ENCODE results near the gene ANKS1B. TPM values are rescaled to one million over a fixed set of nuclear protein-coding genes. Genes with fewer than 3 reads are reported as not detected.

The ANKS1B gene
- total and polyA plus RNA-seq, 2 of the 4 experiments (the other 2 are of a cell fraction): 0.17 to 0.18 TPM

DNA sequence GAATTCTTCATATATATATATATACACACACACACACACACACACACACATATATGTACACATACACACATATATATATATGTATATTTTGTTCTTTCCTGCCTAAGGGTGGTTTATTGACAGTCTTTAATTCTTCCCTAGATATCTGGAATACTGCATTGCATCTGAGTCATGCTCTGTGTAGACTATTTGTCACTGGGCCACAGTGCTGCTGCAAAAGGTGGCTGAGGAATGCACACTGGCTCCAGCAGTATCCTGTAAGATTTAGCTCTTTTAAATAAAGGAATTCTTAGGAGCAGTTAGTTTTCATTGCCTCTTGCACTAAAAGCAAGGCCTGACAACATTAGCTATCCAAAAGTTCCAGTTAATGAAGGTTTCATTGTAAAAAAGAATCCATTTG, 1138.8 kb downstream of the ANKS1B start:
- Histone ChIP-seq H4K20me1 (ENCODE audit: insufficient read depth, low read length) (no peaks in the 10 kb centered on the region), H3K36me3 (ENCODE audit: control insufficient read depth, insufficient read depth, low read length) (no peaks in the 10 kb centered on the region), H3K27ac (ENCODE audit: insufficient read depth, low read length) (no peak overlapping the region), H3K14ac (replicated peaks; ENCODE audit: low read depth, low read length) (no peak overlapping the region), H2AFZ (replicated peaks; ENCODE audit: low read length, poor library complexity) (no peak overlapping the region), H3K4ac (ENCODE audit: low read depth, low read length) (no peak overlapping the region), H2BK5ac (ENCODE audit: low read depth, low read length, poor library complexity, severe bottlenecking) (no peak overlapping the region), H2AK5ac (ENCODE audit: low read depth, low read length) (no peak overlapping the region), H3K23ac (ENCODE audit: low read depth, low read length) (no peak overlapping the region), H3K27me3 (ENCODE audit: control insufficient read depth, insufficient read depth, low read length) (no peaks in the 10 kb centered on the region), H3K9me1 (ENCODE audit: insufficient read depth, low read length) (no peaks in the 10 kb centered on the region), H2BK120ac (ENCODE audit: low read depth, low read length) (no peak overlapping the region), H2BK15ac (ENCODE audit: low read depth, low read length) (no peak overlapping the region), H3K9me3 (ENCODE audit: control insufficient read depth, insufficient read depth, low read length) (no peaks in the 10 kb centered on the region), H3K4me3 (ENCODE audit: insufficient read depth, low read depth, low read length) (no peak overlapping the region), H3K9ac (ENCODE audit: low read depth, low read length) (no peak overlapping the region), H4K91ac (ENCODE audit: insufficient read depth, low read depth, low read length) (no peak overlapping the region), H3K4me2 (ENCODE audit: low read depth, low read length) (no peak overlapping the region), H3K18ac (ENCODE audit: low read depth, low read length) (no peak overlapping the region), H4K8ac (ENCODE audit: low read depth in 2 of 2, low read length in 2 of 2) (no peak overlapping the region), H3K56ac (ENCODE audit: extremely low read depth, insufficient read depth, low read length) (no peak overlapping the region), H2BK20ac (ENCODE audit: low read depth, low read length) (no peak overlapping the region), H4K5ac (ENCODE audit: low read depth, low read length) (no peak overlapping the region), H2AK9ac (replicated peaks; ENCODE audit: low read depth, low read length, poor library complexity) (no peak overlapping the region), H3K4me1 (ENCODE audit: control insufficient read depth, insufficient read depth, low read length) (no peaks in the 10 kb centered on the region), H3K79me1 (ENCODE audit: low read depth in 1 of 2, low read length in 2 of 2) (no peaks in the 10 kb centered on the region)
- ChIA-PET CTCF (no interaction called here), POLR2A (ENCODE audit: unreplicated experiment) (no interaction called here)
- dilution Hi-C loops (cut with HindIII; ENCODE audit: low sequenced_read_pairs, unreplicated experiment) (no loop called here), in situ Hi-C loops (cut with MboI; ENCODE audit: low sequenced_read_pairs) (no loop called here), intact Hi-C loops (cut with micrococcal nuclease) (no loop called here)
- DNase-seq (no peak), ATAC-seq (ENCODE audit: low read depth) (no peak)
- TF ChIP-seq MAZ (IDR thresholded peaks at IDR 0.05; ENCODE audit: borderline replicate concordance, low read depth, low read length) (no peak), MXI1 (IDR thresholded peaks at IDR 0.05; ENCODE audit: borderline replicate concordance, low read depth, low read length) (no peak), SMC3 (IDR thresholded peaks at IDR 0.05; ENCODE audit: low read depth, low read length) (no peak), CHD1 (IDR thresholded peaks at IDR 0.05; ENCODE audit: low read depth, low read length) (no peak), POLR2A (IDR thresholded peaks at IDR 0.05; ENCODE audit: low read depth, low read length) (no peak), BHLHE40 (IDR thresholded peaks at IDR 0.05; ENCODE audit: low read depth, low read length) (no peak), RFX5 (IDR thresholded peaks at IDR 0.05; ENCODE audit: low read depth, low read length) (no peak), RAD21 (IDR thresholded peaks at IDR 0.05; ENCODE audit: low read length) (no peak), MAFK (IDR thresholded peaks at IDR 0.05; ENCODE audit: low read depth, low read length) (no peak), FOS (IDR thresholded peaks at IDR 0.05; ENCODE audit: low read depth, low read length) (no peak), NFE2L2 (IDR thresholded peaks at IDR 0.05; ENCODE audit: low read depth, low read length) (no peak), RCOR1 (IDR thresholded peaks at IDR 0.05; ENCODE audit: insufficient replicate concordance, low read length) (no peak), CEBPB (IDR thresholded peaks at IDR 0.05; ENCODE audit: low read depth, low read length) (no peak)
- TF ChIP-seq, protein P1, sequence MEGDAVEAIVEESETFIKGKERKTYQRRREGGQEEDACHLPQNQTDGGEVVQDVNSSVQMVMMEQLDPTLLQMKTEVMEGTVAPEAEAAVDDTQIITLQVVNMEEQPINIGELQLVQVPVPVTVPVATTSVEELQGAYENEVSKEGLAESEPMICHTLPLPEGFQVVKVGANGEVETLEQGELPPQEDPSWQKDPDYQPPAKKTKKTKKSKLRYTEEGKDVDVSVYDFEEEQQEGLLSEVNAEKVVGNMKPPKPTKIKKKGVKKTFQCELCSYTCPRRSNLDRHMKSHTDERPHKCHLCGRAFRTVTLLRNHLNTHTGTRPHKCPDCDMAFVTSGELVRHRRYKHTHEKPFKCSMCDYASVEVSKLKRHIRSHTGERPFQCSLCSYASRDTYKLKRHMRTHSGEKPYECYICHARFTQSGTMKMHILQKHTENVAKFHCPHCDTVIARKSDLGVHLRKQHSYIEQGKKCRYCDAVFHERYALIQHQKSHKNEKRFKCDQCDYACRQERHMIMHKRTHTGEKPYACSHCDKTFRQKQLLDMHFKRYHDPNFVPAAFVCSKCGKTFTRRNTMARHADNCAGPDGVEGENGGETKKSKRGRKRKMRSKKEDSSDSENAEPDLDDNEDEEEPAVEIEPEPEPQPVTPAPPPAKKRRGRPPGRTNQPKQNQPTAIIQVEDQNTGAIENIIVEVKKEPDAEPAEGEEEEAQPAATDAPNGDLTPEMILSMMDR (conservative IDR thresholded peaks at IDR 0.05; ENCODE audit: low read depth, low read length): no peak
- TF ChIP-seq, protein P2, sequence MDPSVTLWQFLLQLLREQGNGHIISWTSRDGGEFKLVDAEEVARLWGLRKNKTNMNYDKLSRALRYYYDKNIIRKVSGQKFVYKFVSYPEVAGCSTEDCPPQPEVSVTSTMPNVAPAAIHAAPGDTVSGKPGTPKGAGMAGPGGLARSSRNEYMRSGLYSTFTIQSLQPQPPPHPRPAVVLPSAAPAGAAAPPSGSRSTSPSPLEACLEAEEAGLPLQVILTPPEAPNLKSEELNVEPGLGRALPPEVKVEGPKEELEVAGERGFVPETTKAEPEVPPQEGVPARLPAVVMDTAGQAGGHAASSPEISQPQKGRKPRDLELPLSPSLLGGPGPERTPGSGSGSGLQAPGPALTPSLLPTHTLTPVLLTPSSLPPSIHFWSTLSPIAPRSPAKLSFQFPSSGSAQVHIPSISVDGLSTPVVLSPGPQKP (IDR thresholded peaks at IDR 0.05; ENCODE audit: borderline replicate concordance, low read depth, low read length): no peak
- TF ChIP-seq, protein P3, sequence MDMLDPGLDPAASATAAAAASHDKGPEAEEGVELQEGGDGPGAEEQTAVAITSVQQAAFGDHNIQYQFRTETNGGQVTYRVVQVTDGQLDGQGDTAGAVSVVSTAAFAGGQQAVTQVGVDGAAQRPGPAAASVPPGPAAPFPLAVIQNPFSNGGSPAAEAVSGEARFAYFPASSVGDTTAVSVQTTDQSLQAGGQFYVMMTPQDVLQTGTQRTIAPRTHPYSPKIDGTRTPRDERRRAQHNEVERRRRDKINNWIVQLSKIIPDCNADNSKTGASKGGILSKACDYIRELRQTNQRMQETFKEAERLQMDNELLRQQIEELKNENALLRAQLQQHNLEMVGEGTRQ (IDR thresholded peaks at IDR 0.05; ENCODE audit: low read depth, low read length): no peak
- BruUV-seq (replicated peaks): no TSS peak

Measured in IMR-90 (cell line).